A673 (cell line): ENCODE results near the gene RBM34.

Experiments
- EZH2 ChIP-seq: fragments of 200-600 bp; sonication (generic); IDR thresholded peaks from 2 replicates; pipeline ENCODE4 v1.6.1; 2017; ENCODE audit warnings: borderline replicate concordance, low read depth, mild to moderate bottlenecking, mixed read lengths, antibody characterized with exemption, low read length; ENCODE audit not compliant: poor library complexity, severe bottlenecking
- TF ChIP-seq, protein P1 (sequence below): fragments of 300-800, 200-600 bp; sonication (generic); conservative IDR thresholded peaks from 2 replicates; pipeline ENCODE4 v1.5.1; 2017; ENCODE audit warnings: low read depth, mild to moderate bottlenecking, antibody characterized with exemption, low read length, moderate library complexity, mixed read lengths

DNA sequence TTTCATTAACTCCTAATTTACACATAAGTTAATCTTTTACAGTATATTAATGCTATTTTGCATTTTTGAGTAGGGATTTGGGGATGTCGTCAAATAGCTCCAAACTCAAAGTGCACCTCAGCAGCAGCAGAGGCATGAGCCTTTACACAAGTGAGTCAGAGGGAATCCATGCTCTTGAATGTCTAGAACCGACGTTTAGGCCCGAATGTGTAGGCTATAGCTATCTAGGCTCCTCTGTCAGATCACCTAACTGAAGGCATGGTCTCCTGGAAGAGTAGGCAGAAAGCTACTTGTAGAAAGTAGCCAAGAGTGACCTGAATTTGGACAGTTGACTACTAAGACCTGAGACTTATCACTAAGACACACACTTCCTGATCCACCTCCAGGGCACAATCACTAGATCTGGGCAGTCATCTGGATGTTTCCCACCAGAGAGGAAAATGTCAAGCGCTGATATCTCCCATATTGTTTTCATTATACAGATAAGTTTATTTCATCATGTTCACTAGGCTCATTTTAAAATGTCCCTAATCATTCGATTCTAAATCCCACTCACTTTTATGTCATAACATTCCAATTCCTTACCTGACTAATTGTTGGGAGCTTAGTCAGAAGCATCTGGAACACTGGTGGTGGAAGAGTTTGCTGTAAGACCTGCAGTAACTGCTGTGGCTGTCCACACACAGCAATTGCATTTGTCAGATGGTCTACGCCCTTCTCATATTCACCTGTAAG lies 47.7 kb downstream of the RBM34 start:
- TF ChIP-seq, protein P1, sequence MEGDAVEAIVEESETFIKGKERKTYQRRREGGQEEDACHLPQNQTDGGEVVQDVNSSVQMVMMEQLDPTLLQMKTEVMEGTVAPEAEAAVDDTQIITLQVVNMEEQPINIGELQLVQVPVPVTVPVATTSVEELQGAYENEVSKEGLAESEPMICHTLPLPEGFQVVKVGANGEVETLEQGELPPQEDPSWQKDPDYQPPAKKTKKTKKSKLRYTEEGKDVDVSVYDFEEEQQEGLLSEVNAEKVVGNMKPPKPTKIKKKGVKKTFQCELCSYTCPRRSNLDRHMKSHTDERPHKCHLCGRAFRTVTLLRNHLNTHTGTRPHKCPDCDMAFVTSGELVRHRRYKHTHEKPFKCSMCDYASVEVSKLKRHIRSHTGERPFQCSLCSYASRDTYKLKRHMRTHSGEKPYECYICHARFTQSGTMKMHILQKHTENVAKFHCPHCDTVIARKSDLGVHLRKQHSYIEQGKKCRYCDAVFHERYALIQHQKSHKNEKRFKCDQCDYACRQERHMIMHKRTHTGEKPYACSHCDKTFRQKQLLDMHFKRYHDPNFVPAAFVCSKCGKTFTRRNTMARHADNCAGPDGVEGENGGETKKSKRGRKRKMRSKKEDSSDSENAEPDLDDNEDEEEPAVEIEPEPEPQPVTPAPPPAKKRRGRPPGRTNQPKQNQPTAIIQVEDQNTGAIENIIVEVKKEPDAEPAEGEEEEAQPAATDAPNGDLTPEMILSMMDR: no peak
- no peak for TF ChIP-seq EZH2
